ENCODE measurements around the gene DEXI. TPM values are rescaled to one million over a fixed set of nuclear protein-coding genes. Genes with fewer than 3 reads are reported as not detected.

The DEXI gene
- 83.9 and 122 TPM in 2 replicates for total RNA-seq

GRCh38 chr16:10942352-10943063, at the start of gene DEXI:
TSS of gene DEXI (minus strand) at chr16:10942468. CDS start at chr16:10942005, 463 bp downstream.

GRCh38 chr16:10944249-10945064, 2.2 kb upstream of the DEXI start, which contains the start of gene CLEC16A:
TSS of gene CLEC16A (plus strand) at chr16:10944564. CDS start at chr16:10944718, 154 bp downstream.

Other genes starting within 250 kb of the DEXI start
- gene TEKT5, start 247.5 kb downstream of the DEXI start, total RNA-seq: 0.09 TPM in 1 of 2 replicates, not detected in the other
- 22.1 and 29.3 TPM in 2 replicates for gene NUBP1, start 198.6 kb downstream of the DEXI start, total RNA-seq
- 0.12 TPM in 1 of 2 replicates, not detected in the other for gene TVP23A, start 123.7 kb downstream of the DEXI start, total RNA-seq
- gene CIITA, start 65.3 kb downstream of the DEXI start, total RNA-seq: 0.09 and 0.35 TPM in 2 replicates
- gene CLEC16A, start 2.1 kb upstream of the DEXI start, total RNA-seq: 15.4 and 16.1 TPM in 2 replicates

All from pericardium fibroblast (primary cell).